Activated naive CD8-positive, alpha-beta T cell treated with anti-CD3 and anti-CD28 coated beads, Interleukin-2, amount 10 ng/mL, durations not matched to agents 7 days and 5 days (primary cell): ENCODE data around the gene ZNF627. TPM values are rescaled to one million over a fixed set of nuclear protein-coding genes. Genes with fewer than 3 reads are reported as not detected.
"Not testable (repeated sequence)": the region's sequence is repeated elsewhere in the genome, so short reads cannot be mapped to it uniquely, and the experiment has no call there.

Experiments
- ATAC-seq: fragments of 150-1000 bp; cut with Tn5 transposase; one replicate; pipeline ENCODE4 v1.10.0; 2021; ENCODE audit warnings: low read depth, moderate library complexity
- POLR2A ChIA-PET: fragments of 350-600 bp; sonication (Branson Sonifier 250); formaldehyde crosslinking; loops from one replicate; lab custom pipeline; 2021; ENCODE audit warnings: antibody characterized with exemption; lab: Charles Lee
- DNase-seq: peaks from one replicate; pipeline ENCODE4 v3.0.0; 2021
- H3K27ac Mint-ChIP-seq: one replicate; pipeline ENCODE4 v1.8.0; 2022; ENCODE audit warnings: mild to moderate bottlenecking, mixed read lengths
- H3K27me3 Mint-ChIP-seq: one replicate; pipeline ENCODE4 v1.8.0; 2022; ENCODE audit warnings: mild to moderate bottlenecking, moderate library complexity, mixed read lengths
- H3K36me3 Mint-ChIP-seq: one replicate; pipeline ENCODE4 v1.8.0; 2021; ENCODE audit warnings: mild to moderate bottlenecking, mixed read lengths
- H3K4me1 Mint-ChIP-seq: one replicate; pipeline ENCODE4 v1.8.0; 2021; ENCODE audit warnings: mixed read lengths
- H3K4me3 Mint-ChIP-seq: one replicate; pipeline ENCODE4 v1.8.0; 2022; ENCODE audit warnings: mild to moderate bottlenecking, moderate library complexity, mixed read lengths
- H3K9me3 Mint-ChIP-seq: one replicate; pipeline ENCODE4 v1.8.0; 2021; ENCODE audit warnings: mixed read lengths
- total RNA-seq, 2 experiments: library from RNA; stranded (reverse); gene quantifications; one replicate each; pipeline ENCODE4 v1.2.3, GENCODE V29; 2021

ZNF627 gene
- total RNA-seq, 2 experiments from 2014 or later, result 9.0 to 9.6 TPM

GRCh38 chr19:11617180-11618062 is 20.1 kb downstream of the ZNF627 start:
- ATAC-seq, result no peak
- POLR2A ChIA-PET, result no interaction called here
- no peak for DNase-seq
- Mint-ChIP-seq H3K4me1 (peaks cover 4% of the 10 kb centered on the region), H3K4me3 (no peak overlapping the region), H3K36me3 (peaks cover 80% of the 10 kb centered on the region), H3K27me3 (no peaks in the 10 kb centered on the region), H3K27ac (no peak overlapping the region), H3K9me3 (peaks cover 28% of the 10 kb centered on the region)

- DNase-seq (no peak), ATAC-seq (no peak)
- Mint-ChIP-seq H3K36me3 (peaks cover 61% of the 10 kb centered on the region), H3K9me3 (peaks cover 23% of the 10 kb centered on the region), H3K4me1 (no peaks in the 10 kb centered on the region), H3K4me3 (no peak overlapping the region), H3K27ac (no peak overlapping the region), H3K27me3 (peaks cover 17% of the 10 kb centered on the region)
- POLR2A ChIA-PET, result no interaction called here
Observed at GRCh38 chr19:11620553-11620952, 23.3 kb downstream of the ZNF627 start.

GRCh38 chr19:11622401-11622800 is 25.1 kb downstream of the ZNF627 start:
- H3K27ac Mint-ChIP-seq, H3K4me3 Mint-ChIP-seq, POLR2A ChIA-PET, DNase-seq, H3K4me1 Mint-ChIP-seq, ATAC-seq: not testable (repeated sequence)
- H3K27me3 Mint-ChIP-seq, result peaks cover 25% of the 10 kb centered on the region
- H3K36me3 Mint-ChIP-seq, result peaks cover 42% of the 10 kb centered on the region
- peaks cover 16% of the 10 kb centered on the region for H3K9me3 Mint-ChIP-seq

GRCh38 chr19:11624069-11624463 is 26.8 kb downstream of the ZNF627 start:
- POLR2A ChIA-PET, result no interaction called here
- DNase-seq (no peak), ATAC-seq (no peak)
- H3K4me1 Mint-ChIP-seq, result no peaks in the 10 kb centered on the region
- peaks cover 10% of the 10 kb centered on the region for H3K9me3 Mint-ChIP-seq
- no peak overlapping the region for H3K27ac Mint-ChIP-seq
- peaks cover 26% of the 10 kb centered on the region for H3K36me3 Mint-ChIP-seq
- H3K27me3 Mint-ChIP-seq, result peaks cover 25% of the 10 kb centered on the region
- peak overlapping the region; percentile 30 for H3K4me3 Mint-ChIP-seq

GRCh38 chr19:11626252-11626651 is 29.0 kb downstream of the ZNF627 start:
- no peaks in the 10 kb centered on the region for H3K4me1 Mint-ChIP-seq
- DNase-seq (no peak), ATAC-seq (no peak)

GRCh38 chr19:11633223-11633622 is 35.9 kb downstream of the ZNF627 start:
- ATAC-seq (no peak), DNase-seq (no peak)
- peaks cover 13% of the 10 kb centered on the region for H3K9me3 Mint-ChIP-seq
- POLR2A ChIA-PET, result no interaction called here
- H3K4me1 Mint-ChIP-seq, result no peaks in the 10 kb centered on the region
- H3K27me3 Mint-ChIP-seq, result peaks cover 5% of the 10 kb centered on the region
- peaks cover 2% of the 10 kb centered on the region for H3K36me3 Mint-ChIP-seq
- H3K27ac Mint-ChIP-seq, result no peak overlapping the region
- no peak overlapping the region for H3K4me3 Mint-ChIP-seq

More at GRCh38 chr19:11626252-11626651, 29.0 kb downstream of the ZNF627 start:
- H3K4me3 Mint-ChIP-seq, result no peak overlapping the region
- H3K9me3 Mint-ChIP-seq, result peaks cover 5% of the 10 kb centered on the region
- no peak overlapping the region for H3K27ac Mint-ChIP-seq
- POLR2A ChIA-PET, result no interaction called here
- peaks cover 31% of the 10 kb centered on the region for H3K27me3 Mint-ChIP-seq
- H3K36me3 Mint-ChIP-seq, result peaks cover 5% of the 10 kb centered on the region

- POLR2A ChIA-PET, result not testable (repeated sequence)
Observed at GRCh38 chr19:11634018-11634662, 36.9 kb downstream of the ZNF627 start.

GRCh38 chr19:11639245-11639601 is 41.9 kb downstream of the ZNF627 start:
- peaks cover 5% of the 10 kb centered on the region for H3K36me3 Mint-ChIP-seq
- POLR2A ChIA-PET, result interaction anchor here (0.8 to 1.4 kb wide), 3 partner anchors 26 to 99 kb away, joined by 3 to 6 read pairs (median 4); partner anchors contain the start of gene ZNF823
- no peak for ATAC-seq
- peaks cover 5% of the 10 kb centered on the region for H3K4me1 Mint-ChIP-seq
- H3K27me3 Mint-ChIP-seq, result peaks cover 2% of the 10 kb centered on the region
- DNase-seq, result no peak
- H3K4me3 Mint-ChIP-seq, result peak overlapping the region; percentile 86
- no peaks in the 10 kb centered on the region for H3K9me3 Mint-ChIP-seq
- no peak overlapping the region for H3K27ac Mint-ChIP-seq

More at GRCh38 chr19:11634018-11634662, 36.9 kb downstream of the ZNF627 start:
- ATAC-seq, H3K27me3 Mint-ChIP-seq, H3K27ac Mint-ChIP-seq, DNase-seq, H3K4me1 Mint-ChIP-seq, H3K4me3 Mint-ChIP-seq, H3K36me3 Mint-ChIP-seq: not testable (repeated sequence)
- H3K9me3 Mint-ChIP-seq, result peaks cover 13% of the 10 kb centered on the region

- ATAC-seq, result peak; percentile 100
- Mint-ChIP-seq H3K4me3 (peak overlapping the region; percentile 86), H3K27me3 (peaks cover 2% of the 10 kb centered on the region), H3K9me3 (no peaks in the 10 kb centered on the region), H3K27ac (peak overlapping the region; percentile 58), H3K36me3 (peaks cover 10% of the 10 kb centered on the region), H3K4me1 (peaks cover 5% of the 10 kb centered on the region)
- peak; percentile 95 for DNase-seq
- POLR2A ChIA-PET, result interaction anchor here (0.6 to 1.4 kb wide), 4 partner anchors 26 to 99 kb away, joined by 3 to 6 read pairs (median 4); partner anchors contain the start of gene ZNF823
Observed at GRCh38 chr19:11639602-11640471, 42.6 kb downstream of the ZNF627 start.

- Mint-ChIP-seq H3K4me3 (no peak overlapping the region), H3K4me1 (peaks cover 5% of the 10 kb centered on the region), H3K36me3 (peaks cover 10% of the 10 kb centered on the region), H3K27ac (no peak overlapping the region), H3K9me3 (no peaks in the 10 kb centered on the region), H3K27me3 (peaks cover 2% of the 10 kb centered on the region)
- ATAC-seq, result no peak
- POLR2A ChIA-PET, result no interaction called here
- DNase-seq, result no peak
Observed at GRCh38 chr19:11641244-11641643, 44.0 kb downstream of the ZNF627 start.

GRCh38 chr19:11642902-11643301 is 45.6 kb downstream of the ZNF627 start:
- Mint-ChIP-seq H3K4me3 (no peak overlapping the region), H3K36me3 (peaks cover 17% of the 10 kb centered on the region), H3K27ac (no peak overlapping the region), H3K4me1 (peaks cover 5% of the 10 kb centered on the region), H3K27me3 (peaks cover 2% of the 10 kb centered on the region), H3K9me3 (peaks cover 2% of the 10 kb centered on the region)
- POLR2A ChIA-PET, result no interaction called here
- ATAC-seq (no peak), DNase-seq (no peak)

- DNase-seq, result no peak
- POLR2A ChIA-PET, result no interaction called here
- H3K4me1 Mint-ChIP-seq, result no peaks in the 10 kb centered on the region
- H3K4me3 Mint-ChIP-seq, result no peak overlapping the region
- no peak for ATAC-seq
- peaks cover 26% of the 10 kb centered on the region for H3K9me3 Mint-ChIP-seq
- no peaks in the 10 kb centered on the region for H3K27me3 Mint-ChIP-seq
- no peak overlapping the region for H3K27ac Mint-ChIP-seq
- H3K36me3 Mint-ChIP-seq, result peaks cover 48% of the 10 kb centered on the region
Observed at GRCh38 chr19:11649941-11650340, 52.7 kb downstream of the ZNF627 start.

- peaks cover 51% of the 10 kb centered on the region for H3K36me3 Mint-ChIP-seq
- POLR2A ChIA-PET, result interaction anchor here (0.6 kb wide), 1 partner anchor 154 kb away, joined by 5 read pairs; no protein-coding TSS in a partner anchor
- no peak overlapping the region for H3K27ac Mint-ChIP-seq
- DNase-seq, result no peak
- no peak overlapping the region for H3K4me3 Mint-ChIP-seq
- ATAC-seq, result no peak
- no peaks in the 10 kb centered on the region for H3K27me3 Mint-ChIP-seq
- peaks cover 26% of the 10 kb centered on the region for H3K9me3 Mint-ChIP-seq
- no peaks in the 10 kb centered on the region for H3K4me1 Mint-ChIP-seq
Observed at GRCh38 chr19:11651062-11651461, 53.8 kb downstream of the ZNF627 start.
